Posterior vena cava (tissue), 2 donors: ENCODE measurements around the gene PCNX3. TPM values are rescaled to one million over a fixed set of nuclear protein-coding genes. Genes with fewer than 3 reads are reported as not detected.

Source experiments
- DNase-seq: peaks from one replicate; pipeline ENCODE4 v3.0.0-alpha.2; 2020; ENCODE audit warnings: low spot score
- intact Hi-C, 2 donors: fragments of 100-400 bp; cut with DNase I; formaldehyde crosslinking; loops; one replicate each; pipeline versions ENCODE4 v1.14.1 to v1.14.2; 2022 to 2023
- total RNA-seq, 2 donors: library from RNA; stranded (reverse); fragmentation: NEBNext Ultra II Directional; extraction: Animal tissue kit (Norgen Biotek cat#: 25700); gene quantifications; one replicate each; pipeline ENCODE4 v1.2.1, GENCODE V29; 2021
- donor health status: DM: yes; HTN: yes; CAD: no.
- donor health status: DM: yes; HTN: yes; CAD: no.

Gene PCNX3
- total RNA-seq, 2 donors from 2014 or later: 21.3 to 22.6 TPM

- DNase-seq: peak; percentile 83
- intact Hi-C loops: no loop called here
Observed at GRCh38 chr11:65593518-65594414, 21.8 kb upstream of the PCNX3 start.

GRCh38 chr11:65595131-65595530, 20.4 kb upstream of the PCNX3 start:
- intact Hi-C loops: no loop called here

GRCh38 chr11:65595543-65596281, 19.9 kb upstream of the PCNX3 start, which contains the start of gene KCNK7:
KCNK7 (minus strand) TSS chr11:65595800; CDS start chr11:65595772, 28 bp downstream.
- no peak for DNase-seq
- intact Hi-C loops: no loop called here

More at GRCh38 chr11:65595131-65595530, 20.4 kb upstream of the PCNX3 start:
- DNase-seq: no peak

DNA sequence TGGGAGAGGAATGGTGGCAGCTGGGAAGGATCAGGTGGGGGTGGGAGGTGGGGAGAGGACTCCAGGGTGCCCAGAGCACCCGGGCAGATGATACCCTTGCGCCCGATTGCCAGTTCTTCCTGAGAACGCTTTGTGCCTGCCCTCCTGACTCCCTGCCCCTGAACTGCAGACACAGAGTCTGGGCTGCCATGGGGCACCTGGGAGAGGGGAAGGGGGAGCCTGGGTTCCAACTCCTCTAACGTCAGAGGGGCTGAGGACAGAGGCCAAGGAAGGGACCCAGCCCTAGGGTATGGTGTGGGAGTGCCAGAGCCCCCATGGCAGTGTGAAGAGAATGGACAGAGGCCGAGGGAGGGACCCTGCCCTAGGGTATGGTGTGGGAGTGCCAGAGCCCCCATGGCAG, 19.1 kb upstream of the PCNX3 start:
- intact Hi-C loops: no loop called here
- DNase-seq: no peak

- no peak for DNase-seq
- intact Hi-C loops: no loop called here
Observed at GRCh38 chr11:65598258-65598699, 17.3 kb upstream of the PCNX3 start.

DNA sequence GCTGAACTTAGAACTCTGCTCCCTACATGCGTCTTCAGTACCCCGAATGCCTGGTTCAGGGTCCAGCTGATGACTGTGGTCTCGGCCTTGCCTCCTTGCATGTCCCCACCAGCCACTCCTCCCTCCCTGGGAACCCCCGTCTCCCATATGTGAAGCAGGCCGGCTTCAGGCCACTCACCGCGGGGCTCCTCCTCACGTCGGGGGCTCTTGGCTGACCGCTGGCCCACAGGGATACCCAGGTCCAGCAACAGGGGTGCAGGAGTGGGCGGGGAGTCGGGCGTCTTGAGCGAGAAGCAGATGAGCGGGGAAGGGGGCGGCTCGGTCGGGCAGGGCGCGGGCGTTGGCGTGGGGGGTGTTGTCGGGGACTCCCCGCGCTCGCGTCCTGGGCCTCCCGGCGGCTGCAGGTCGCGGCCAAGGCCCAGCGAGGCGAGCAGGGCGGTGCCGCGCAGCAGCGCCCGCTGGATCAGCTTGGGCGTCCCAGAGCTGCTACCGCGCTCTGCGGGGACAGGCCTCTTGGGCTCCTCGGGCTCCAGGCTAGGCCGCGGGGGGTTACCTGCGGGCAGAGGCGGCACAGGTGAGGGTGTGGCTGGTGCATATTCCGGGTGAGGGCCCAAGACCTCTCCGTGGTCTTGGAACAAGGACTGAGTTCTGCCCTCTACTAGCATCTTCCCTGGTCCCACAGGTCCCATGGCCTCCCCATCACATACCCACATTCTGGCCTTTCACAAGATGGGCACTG, 16.2 kb upstream of the PCNX3 start:
- no peak for DNase-seq
- intact Hi-C loops: no loop called here

- no peak for DNase-seq
- intact Hi-C loops: no loop called here
Observed at GRCh38 chr11:65599955-65600246, 15.7 kb upstream of the PCNX3 start.

DNA sequence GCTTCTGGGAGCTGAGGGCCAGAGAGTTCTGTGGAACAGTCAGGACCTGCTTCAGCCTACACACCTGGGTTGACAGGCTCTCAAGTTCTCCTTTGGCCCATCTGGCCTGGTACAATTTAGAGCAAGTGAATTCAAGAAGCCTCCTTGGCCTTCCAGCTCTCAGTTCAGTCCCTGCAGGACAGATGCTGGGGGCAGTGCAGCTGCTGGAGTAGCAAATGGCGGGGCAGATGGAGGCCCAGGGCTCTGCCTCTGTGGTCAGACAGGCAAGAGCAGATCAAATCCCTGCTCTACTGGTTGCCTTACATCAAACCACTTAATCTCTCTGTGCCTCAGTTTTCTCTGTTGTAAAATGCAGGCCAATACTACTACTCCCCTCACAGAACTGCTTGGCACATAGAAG, 11.3 kb upstream of the PCNX3 start:
- no peak for DNase-seq
- intact Hi-C loops: no loop called here

GRCh38 chr11:65606876-65607613, 8.5 kb upstream of the PCNX3 start:
- peak; percentile 97 for DNase-seq
- intact Hi-C loops: no loop called here

DNA sequence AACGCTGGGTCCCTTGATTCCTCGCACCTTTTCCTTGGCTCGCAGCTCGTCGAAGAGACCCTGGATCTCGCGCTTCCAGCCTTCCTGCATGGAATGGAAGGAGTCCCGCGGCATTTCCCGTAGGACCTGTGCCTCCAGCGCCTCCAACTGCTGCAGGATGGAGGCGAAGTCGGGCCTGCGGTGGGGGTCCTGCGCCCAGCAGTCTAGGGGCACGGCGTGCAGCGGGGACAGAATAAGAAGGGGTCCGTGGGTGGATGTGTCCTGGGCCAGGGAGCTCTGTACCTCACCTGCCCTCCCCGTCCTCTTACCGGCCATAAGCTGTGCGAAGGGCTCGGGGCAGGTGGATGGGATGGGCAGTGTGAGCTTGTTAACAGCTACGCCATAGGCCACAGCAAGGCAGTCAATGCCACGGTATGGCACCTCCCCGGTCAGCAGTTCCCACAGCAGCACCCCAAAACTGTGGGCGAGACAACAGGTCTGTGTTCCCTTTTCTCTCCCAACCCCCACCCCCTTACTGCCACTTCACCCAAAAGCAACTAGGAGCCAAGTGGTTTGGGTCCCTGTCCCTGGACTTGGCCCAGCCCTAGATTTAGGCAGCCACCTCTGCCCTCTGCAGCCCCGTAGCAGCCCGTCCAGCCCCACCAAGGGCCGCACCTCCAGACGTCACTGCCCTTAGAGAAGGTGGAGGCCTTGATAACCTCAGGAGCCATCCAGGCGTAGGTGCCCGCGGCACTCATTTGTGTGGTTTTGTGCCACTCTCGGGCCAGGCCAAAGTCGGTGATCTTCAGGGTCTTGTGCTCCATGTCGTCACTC, 7.8 kb upstream of the PCNX3 start:
- intact Hi-C loops: no loop called here
- no peak for DNase-seq

DNA sequence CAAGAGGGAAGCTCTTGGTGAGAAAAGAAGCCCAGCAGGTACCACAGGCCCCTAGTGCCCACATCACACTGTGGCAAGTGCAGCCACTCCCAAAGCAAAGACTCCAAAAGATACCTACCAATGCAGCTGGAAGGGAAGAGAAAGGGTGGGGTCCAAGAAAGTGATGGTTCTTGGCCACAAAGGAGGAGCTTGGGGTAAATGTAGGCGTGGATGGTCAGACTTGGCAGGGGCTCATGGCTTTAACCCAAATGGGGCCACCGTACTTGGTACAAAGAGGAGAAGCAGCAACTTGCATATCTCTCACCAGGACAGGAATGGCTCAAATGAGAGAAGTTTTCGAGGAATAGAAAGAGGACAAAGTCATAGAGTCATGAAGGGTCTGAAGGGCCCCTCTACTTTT, 6.3 kb upstream of the PCNX3 start:
- intact Hi-C loops: no loop called here
- DNase-seq: no peak

GRCh38 chr11:65609665-65610064, 5.9 kb upstream of the PCNX3 start:
- no peak for DNase-seq

DNA sequence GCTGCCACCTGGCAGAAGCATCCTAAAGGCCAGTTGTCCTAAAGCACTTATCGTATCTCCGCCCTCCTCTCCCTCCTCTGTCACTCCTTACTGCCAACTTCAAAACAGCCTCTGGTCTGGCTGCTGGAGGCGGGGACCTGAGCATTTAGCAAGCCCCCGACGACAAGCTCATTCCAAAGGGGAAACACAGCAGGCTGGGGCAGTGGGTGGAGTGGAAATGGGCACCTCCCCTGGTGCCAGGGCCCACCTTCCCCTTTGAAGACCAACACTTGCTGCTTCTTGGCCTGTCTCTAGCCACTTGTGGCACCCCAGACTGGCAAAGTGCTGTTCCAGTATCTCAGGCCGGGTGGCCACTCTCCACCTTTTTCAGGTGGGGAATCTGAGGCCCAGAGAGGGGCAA, 5.2 kb upstream of the PCNX3 start:
- DNase-seq: no peak
- intact Hi-C loops: loop anchor here in 1 of 2 donors (5.0 kb wide), 1 partner anchor 33 kb away; the partner anchor contains the start of gene EHBP1L1

More at GRCh38 chr11:65609665-65610064, 5.9 kb upstream of the PCNX3 start:
- intact Hi-C loops: loop anchor here in 1 of 2 donors (5.0 kb wide), 1 partner anchor 32 kb away; the partner anchor contains the start of gene EHBP1L1

DNA sequence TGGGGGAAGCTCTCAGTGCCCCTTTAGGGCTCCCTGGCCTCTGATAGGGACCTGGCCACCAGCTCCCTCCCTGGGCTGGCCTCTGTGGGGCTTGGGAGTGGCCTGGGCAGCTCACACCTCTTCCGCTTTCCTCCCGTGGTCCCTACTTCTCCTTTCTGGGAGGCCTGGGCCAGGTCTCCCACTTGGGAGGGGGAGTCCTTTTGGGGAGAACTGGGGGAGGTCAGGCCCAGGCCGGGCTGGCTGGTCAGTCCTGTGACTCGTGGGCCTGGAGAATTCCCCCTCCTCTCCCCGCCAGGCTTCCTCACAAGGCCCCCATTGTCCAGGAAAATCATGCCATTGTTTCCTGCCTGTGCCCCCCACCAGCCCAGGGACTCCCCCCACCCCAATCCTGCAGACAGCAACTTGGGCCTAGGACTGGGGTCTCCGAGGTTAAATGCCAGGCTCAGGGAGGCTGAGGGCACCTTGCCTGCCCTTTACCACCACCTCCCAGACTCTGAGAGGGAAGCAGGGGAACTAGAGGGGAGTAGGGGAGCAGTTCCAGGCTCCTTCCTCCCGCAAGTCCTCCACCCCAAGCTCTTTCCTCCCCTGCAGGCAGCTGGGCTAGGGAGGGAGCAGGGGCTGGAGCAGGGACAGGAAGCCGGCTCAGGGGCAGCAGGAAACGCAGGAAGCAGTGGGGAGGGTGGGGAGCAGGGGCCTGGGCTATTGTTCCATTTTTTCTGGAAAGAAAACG, 4.4 kb upstream of the PCNX3 start:
- intact Hi-C loops: loop anchor here in 1 of 2 donors (5.0 kb wide), 1 partner anchor 34 kb away; the partner anchor contains the start of gene EHBP1L1
- DNase-seq: peak; percentile 88

GRCh38 chr11:65611758-65612603, 3.6 kb upstream of the PCNX3 start:
- intact Hi-C loops: loop anchor here in 1 of 2 donors (5.0 kb wide), 1 partner anchor 35 kb away; the partner anchor contains the start of gene EHBP1L1
- DNase-seq: no peak

DNA sequence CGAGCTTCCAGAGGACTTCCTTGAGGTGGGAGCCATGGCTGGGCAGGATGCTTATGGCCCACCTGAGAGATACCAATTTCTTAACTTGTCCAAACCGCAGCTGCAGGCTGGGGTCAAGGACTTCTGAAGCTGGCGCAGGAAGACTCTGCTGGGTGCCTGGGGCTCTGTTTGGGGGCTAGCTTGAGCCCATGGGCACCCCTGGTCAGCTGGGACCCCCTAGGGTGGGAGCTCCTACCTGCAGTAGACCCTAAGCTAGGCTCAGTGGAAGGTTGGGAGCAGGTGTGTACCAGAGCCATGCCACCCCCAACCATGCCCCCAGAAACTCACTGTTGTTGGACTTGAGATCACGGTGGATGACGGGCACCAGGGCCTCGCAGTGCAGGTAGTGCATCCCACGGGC, 2.9 kb upstream of the PCNX3 start:
- intact Hi-C loops: loop anchor here in 1 of 2 donors (5.0 kb wide), 1 partner anchor 35 kb away; the partner anchor contains the start of gene EHBP1L1
- no peak for DNase-seq
